Thyroid gland (tissue), 4 donors: ENCODE results near the gene ACAP1.

Source experiments
- POLR2A ChIP-seq, 2 donors: fragments of 450-650 bp; IDR thresholded peaks; one replicate each; pipeline ENCODE4 v1.6.1; 2017; ENCODE audit warnings: antibody characterized with exemption in 2 of 2, mild to moderate bottlenecking in 2 of 2, moderate library complexity in 1 of 2
- TF ChIP-seq, protein P1 (sequence below), 6 experiments: fragments of 200-600 bp in 3 of 6; fragments of 450-650 bp in 3 of 6; sonication (generic) in 3 of 6; IDR thresholded peaks; one replicate each; pipeline ENCODE4 v1.5.1; 2016 to 2019; ENCODE audit warnings: antibody characterized with exemption in 6 of 6, mild to moderate bottlenecking in 2 of 6, inconsistent platforms in 1 of 6, moderate library complexity in 1 of 6

- TF ChIP-seq, protein P1, sequence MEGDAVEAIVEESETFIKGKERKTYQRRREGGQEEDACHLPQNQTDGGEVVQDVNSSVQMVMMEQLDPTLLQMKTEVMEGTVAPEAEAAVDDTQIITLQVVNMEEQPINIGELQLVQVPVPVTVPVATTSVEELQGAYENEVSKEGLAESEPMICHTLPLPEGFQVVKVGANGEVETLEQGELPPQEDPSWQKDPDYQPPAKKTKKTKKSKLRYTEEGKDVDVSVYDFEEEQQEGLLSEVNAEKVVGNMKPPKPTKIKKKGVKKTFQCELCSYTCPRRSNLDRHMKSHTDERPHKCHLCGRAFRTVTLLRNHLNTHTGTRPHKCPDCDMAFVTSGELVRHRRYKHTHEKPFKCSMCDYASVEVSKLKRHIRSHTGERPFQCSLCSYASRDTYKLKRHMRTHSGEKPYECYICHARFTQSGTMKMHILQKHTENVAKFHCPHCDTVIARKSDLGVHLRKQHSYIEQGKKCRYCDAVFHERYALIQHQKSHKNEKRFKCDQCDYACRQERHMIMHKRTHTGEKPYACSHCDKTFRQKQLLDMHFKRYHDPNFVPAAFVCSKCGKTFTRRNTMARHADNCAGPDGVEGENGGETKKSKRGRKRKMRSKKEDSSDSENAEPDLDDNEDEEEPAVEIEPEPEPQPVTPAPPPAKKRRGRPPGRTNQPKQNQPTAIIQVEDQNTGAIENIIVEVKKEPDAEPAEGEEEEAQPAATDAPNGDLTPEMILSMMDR (IDR thresholded peaks at IDR 0.05): no peak
- TF ChIP-seq POLR2A (IDR thresholded peaks at IDR 0.05): no peak
These were observed 46.6 kb downstream of the ACAP1 start for GRCh38 chr17:7382901-7383300.
